ENCODE data around the gene ARHGAP23.

DNA sequence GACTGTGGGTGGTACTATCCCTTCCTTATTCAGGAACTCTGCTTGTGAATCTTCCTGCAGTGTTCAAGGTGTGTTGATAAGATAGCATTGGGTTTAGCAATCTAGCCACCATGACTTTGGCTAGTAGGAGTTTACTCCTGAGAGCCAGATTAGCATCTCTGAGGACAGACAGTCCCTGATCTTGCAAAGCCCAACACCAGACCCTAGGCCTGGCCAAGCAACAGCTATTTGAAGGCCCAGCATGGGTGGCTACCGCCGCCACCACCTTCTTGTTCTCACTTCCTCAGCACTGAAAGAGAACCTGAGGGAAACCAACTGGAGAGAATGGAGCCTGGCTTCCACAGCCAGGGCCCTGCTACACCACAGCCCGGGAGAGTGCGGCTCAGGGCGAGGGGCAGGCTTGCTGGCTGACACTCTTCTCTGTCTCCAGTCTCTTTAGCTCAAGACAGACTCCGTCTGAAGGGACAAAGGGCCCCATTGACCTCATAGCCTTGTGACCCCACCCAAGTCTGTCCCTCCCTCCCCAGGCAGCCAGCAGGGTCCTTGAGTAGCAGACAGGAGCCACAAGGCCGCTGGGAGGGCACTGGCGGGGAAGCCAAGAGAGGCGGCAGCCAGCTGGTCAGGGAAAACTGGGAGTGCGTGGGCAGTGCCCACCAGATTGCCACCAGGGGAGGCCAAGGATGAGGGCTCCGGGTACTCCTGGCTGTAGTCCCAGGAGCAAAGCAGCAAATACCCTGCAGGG is 10.9 kb upstream of the ARHGAP23 start:
- no peak for TF ChIP-seq CTCF (IDR thresholded peaks at IDR 0.05; ENCODE audit: low read length)
- TF ChIP-seq EZH2 (IDR thresholded peaks at IDR 0.05; ENCODE audit: borderline replicate concordance, low read length), result no peak

Measured in OCI-LY1 (cell line).